SW 1271 (cell line): ENCODE results near the gene ZNF526.
"Not testable (repeated sequence)": the region's sequence is repeated elsewhere in the genome, so short reads cannot be mapped to it uniquely, and the experiment has no call there.

Source experiments
- DNase-seq, 2 experiments: peaks; one replicate each; lab custom pipeline; 2025; lab: John Stamatoyannopoulos, UW

The ZNF526 gene

GRCh38 chr19:42246922-42247639 is 27.0 kb downstream of the ZNF526 start:
- no peak for DNase-seq

DNA sequence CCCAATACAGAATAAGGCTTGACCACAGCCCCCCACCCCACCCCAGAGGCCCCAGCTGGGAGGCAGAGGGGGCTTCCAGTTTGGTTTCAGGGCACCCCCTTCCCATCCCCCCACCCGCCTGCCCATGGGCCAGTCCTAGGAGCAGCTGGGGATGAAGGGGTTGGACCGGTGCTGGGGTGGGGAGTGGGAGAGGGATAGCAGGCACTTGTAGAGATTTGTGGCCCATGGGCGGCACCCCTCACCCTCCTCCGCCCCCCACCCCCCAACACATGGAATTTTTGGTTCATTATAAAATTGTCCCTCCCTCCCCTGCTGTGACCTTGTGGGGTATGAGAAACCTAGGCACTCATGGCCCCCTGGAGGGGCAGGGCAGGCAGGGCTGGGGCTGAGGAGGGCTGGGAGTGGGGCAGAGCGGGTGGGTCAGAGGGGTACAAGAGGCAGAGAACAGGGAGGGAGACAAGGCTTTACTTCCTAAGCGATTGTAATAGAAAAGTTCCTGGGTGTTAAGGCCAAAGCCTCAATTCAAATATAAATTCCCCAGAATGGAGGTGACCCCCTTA is 27.6 kb downstream of the ZNF526 start:
- no peak for DNase-seq

DNA sequence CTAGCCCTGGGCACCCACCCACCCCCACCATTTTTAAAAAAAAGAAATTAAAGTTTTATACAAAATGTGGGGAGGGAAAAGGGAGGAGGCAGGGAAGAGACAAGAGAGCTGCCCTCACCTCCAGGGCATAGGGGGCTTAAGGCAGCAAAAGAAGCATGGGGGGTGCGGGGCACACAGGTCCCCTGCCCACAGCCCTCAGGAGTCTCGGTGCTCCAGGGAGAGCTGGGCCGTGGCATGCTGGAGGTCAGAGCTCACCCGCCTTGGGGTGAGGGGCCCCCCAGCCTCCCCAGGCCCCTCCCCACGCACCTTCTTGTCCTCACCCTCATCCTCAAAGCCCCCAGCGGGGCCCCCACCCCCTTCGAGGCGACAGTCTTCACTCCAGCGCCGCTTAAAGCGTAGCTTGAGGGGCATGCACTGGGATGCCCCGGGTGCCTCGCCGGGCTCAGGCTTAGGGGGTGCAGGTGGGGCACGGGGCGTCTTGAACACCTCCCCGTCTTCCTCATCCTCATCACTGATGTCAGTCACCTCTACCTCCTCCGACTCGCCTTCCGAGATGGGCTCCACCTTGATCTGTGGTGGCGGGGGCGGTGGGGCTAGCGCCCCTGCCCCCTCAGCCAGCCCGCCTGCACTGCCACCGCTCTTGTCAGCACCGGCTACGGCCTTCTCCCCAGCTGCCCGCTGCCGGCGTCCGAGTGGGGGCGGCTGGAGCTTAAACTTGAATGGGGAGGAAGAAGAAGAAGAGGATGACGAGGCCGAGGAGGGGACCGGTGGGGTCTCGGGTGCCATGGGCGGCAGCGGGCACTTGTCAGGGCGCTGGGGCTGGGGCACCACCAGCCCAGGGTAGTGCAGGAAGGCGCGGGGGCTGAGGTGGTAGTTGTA is 28.4 kb downstream of the ZNF526 start:
- DNase-seq = no peak

GRCh38 chr19:42249149-42249750 is 29.1 kb downstream of the ZNF526 start:
- no peak for DNase-seq

DNA sequence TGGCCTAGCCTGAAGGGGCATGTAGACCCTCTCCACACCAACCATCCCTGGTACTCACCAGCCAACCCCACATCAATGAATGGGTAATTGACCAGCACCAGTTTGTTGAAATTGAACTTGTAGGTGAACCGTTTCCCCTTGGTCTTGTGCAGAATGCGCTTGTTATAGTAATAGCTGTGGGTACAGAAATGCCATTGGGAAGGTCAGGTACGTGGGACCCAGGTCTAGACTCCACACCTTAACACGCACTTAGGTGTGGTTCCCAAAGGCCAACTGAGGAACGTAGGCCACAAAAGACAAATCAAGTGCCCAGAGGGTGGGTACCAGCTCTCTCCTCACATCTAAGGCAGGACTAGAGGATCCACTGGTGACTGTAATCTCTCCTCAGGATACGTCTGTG is 29.7 kb downstream of the ZNF526 start:
- no peak for DNase-seq

DNA sequence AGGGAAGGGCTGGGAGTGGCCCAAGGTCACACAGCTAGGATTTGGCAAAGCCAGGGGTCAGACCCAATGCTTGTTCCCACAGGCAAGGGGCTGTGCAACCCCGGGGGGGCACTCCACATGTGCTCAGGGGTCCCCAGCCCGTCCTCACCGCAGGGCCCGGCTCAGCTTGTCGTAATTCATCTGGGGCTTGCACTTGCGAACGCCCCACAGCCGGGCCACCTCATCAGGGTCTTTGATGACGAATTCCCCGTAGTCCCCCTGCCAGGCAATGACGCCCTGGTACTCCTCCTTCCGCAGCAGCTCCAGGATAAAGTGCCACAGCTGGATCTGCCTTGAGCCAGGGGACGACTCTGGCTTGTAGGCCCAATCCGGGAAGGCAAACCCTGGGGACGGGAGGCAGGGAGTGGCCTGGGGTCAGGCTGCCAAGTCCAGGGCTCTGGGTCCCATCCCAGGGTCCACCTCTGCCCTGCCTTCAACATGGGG is 30.1 kb downstream of the ZNF526 start:
- no peak for DNase-seq

- no peak for DNase-seq
These were observed 30.8 kb downstream of the ZNF526 start for GRCh38 chr19:42250666-42251531.

GRCh38 chr19:42251572-42252358 is 31.7 kb downstream of the ZNF526 start:
- no peak for DNase-seq

DNA sequence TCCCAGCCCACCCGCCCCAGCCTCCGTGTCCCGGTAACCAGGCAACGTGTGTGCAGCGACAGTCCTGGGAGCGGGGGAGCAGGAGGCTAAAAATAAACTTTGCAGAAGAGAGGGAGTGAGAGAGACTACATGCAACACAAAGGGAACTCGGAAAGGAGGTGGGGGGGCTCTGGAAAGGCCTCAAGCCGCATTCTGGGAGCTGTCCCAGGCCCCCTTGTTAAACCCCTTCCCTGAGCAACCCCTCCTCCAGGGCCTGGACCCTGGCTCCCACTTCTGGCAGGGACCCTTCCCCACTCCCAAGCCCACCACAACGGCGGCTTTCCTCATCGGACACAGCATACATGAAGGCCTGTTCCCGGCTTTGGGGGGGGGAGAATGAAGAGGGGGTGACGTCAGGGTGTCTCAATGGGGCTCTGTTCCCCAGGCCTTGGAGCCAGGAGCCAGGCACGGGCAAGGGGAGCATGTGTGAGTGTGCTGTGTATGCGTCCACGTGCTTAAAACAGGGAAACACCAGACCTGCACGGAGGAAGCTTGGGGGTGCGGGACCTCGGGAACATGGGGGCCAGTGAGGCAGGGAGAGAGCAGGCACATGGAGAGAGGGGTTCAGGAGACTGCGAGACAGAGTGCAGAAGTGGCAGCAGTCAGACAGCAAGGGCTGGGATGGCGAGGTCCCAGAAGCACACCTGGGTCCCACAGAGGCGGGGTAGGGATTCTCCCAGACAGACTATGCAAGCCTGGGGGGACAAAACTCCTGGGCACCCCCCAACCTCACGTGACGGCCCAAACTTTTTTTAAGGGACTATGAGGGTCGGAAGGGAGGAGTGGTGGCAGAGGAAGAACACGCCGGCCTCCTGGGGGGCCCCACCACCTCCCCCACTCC is 32.5 kb downstream of the ZNF526 start:
- DNase-seq = no peak

DNA sequence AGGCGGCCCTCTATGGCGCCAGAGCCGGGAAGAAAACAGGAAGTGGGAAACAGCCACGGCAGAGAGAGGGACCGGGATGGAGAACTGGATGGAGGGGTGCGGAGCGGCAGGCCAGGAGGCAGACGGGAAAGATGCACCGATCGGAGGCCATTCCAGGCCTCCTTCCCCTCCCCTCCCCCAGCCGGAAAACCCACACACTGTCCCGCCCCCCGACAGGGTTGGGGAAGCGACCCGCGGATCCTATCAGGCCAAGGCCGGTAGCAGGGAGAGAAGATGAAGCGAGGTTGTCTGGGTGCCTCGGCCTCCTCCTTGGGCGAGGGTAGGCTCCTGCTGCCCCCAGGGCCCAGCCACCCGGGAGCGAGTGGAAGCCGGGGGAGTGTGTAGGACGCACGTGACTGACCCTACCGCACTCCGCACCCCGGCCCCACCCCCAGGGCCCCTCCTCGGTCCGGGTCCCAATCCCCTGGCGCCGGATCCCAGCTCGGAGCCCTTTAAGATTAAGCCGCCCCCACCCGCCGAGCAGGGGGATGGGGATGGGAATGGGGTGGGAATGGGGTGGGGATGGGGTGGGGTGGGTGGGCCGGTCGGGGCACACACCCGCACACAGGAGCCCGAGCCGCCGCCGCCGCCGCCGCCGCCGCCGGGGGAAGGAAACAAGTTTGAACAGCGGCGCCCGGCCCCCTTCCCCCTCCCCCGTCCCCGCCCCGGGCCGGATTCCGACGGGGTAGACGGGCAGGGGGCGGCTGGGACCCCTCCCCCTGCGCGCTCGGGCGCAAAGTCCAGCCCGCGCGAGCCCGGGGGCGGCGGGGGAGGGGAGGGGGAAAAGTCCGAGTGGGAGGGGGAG is 33.4 kb downstream of the ZNF526 start:
- DNase-seq = peak in 1 of 2 experiments; percentile 65

DNA sequence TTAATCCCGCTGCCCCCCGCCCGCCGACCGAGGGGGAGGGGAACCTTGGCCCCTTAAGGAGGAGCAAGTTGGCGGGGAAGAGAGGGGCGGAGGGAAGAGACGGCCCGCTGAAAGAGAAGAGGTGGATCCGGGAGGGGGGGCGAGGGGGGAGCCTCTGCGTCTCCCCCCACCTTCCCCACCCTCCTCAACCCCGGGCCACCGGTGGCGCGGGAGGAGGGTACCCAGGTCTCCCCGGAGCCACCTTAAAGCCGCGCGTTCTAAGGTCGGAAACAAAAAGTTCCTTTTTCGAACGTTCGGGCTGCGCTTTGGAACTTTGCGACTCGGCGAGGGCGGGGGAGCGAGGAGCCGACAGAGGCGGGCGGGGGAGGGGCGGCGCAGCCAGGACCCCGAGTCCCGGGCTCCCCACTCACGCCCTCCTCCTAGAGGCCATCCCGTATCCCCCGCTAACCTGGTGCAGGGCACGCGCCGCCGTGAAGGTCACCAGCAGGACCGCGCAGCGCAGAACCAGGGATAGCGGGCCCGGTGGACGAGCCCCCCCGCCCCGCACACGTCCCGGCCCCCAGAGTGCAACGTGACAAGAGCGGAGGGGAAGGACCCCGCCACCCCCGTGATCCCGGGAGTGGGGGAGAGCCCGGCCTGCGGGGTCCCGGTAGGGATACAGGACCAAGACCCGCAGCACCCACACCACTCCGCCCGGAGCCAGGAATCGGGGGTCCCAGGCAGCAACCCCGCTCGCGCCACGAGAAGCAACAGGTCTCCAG is 34.2 kb downstream of the ZNF526 start:
- DNase-seq = peak in 1 of 2 experiments; percentile 64

GRCh38 chr19:42254850-42255765 is 35.0 kb downstream of the ZNF526 start, which contains the start of gene ERF:
ERF (minus strand) TSS chr19:42255128; CDS start chr19:42254999, 129 bp downstream.
- DNase-seq = peak; percentile 44 to 68

DNA sequence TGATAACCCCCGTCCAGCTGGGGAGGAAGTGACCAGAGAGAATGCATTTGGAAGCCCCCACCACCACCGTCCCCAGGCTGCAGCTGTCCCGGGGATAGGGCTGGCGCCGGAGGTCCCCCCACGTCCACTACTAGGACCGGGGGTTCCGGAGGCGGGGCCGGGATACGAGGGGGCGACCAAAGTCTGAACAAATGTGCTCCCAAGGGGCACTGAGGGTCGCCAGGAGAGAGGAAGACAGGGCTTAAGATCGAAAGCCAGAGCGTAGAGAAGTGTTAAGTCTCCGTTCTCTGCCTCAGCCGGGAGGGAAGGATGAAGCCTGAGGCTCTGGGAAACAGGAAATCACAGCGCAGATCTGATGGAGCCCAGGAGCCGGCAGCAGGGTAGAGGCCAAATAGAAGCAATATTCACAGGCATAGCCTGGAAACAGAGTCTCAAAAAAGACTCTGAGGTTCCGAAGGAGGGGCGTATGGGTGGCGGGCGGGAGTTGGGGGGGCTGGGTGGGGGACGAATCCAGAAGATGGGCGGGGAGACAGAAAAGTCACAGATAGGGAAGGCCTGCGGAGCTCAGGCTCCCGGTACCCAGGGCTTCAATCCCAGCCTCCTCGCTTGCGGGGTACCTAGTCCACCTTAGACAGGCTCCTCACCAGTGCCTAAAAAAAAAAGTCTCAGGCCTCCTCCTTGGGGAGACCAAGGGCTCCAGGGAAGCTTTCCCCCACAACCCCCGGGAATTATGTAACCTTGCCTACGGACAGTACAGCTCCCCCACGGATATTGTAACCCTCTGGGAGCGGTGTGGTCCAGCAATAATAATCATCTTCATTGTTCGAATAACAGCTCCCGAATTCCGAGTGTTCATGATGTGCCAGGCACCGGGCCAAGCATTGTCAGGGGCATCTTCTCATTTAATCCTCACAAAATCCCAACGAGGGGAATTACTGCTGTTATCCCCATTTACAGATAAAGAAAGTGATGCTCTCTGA is 35.9 kb downstream of the ZNF526 start:
- peak in 1 of 2 experiments; percentile 43 for DNase-seq

DNA sequence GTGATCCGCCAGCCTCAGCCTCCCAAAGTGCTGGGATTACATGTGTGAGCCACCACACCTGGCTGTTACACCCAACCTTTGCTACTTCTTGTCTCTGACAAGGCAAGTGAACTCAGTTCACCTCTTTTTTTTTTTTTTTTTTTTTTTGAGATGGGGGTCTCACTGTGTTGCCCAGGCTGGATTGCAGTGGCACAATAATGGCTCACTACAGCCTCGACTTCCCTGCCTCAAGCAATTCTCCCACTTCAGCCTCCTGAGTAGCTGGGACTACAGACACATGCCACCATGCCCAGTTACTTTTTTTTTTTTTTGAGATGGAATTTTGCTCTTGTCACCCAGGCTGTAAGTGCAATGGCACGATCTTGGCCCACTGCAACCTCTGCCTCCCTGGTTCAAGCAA is 37.7 kb downstream of the ZNF526 start:
- DNase-seq = not testable (repeated sequence)

DNA sequence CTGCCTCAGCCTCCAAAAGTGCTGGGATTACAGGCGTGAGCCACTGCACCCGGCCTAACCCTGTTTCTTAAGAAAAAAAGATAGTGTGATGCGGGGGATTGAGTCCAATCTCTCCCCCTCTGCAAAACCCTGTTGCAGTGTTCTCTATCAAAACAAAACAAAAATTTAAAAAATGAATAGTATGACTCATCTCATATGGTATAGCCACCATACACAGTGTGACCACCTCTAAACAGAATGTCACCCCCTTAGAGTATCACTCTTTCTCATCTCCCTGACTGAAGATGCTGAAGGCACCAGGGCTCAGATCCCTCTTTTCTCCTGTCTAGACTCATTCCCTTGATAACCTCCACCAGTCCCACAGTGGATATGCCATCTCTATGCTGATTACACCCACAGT is 41.7 kb downstream of the ZNF526 start:
- no peak for DNase-seq
